DMS53 (cell line): Measurements from ENCODE around the gene CADM4.

Source experiments
- DNase-seq: peaks from one replicate; lab custom pipeline; 2025; lab: John Stamatoyannopoulos, UW

Gene CADM4

GRCh38 chr19:43634506-43634871 lies 5.2 kb downstream of the CADM4 start:
- DNase-seq = no peak

- DNase-seq = no peak
Measured at GRCh38 chr19:43634068-43634467, 5.6 kb downstream of the CADM4 start.

GRCh38 chr19:43633520-43633919 lies 6.1 kb downstream of the CADM4 start:
- DNase-seq = no peak

GRCh38 chr19:43631491-43631890 lies 8.2 kb downstream of the CADM4 start:
- no peak for DNase-seq

GRCh38 chr19:43628646-43629326 lies 10.9 kb downstream of the CADM4 start:
- DNase-seq = no peak

GRCh38 chr19:43626838-43627237 lies 12.8 kb downstream of the CADM4 start:
- DNase-seq = no peak

- DNase-seq = no peak
Measured at GRCh38 chr19:43625918-43626579, 13.6 kb downstream of the CADM4 start.

GRCh38 chr19:43624933-43625332 lies 14.7 kb downstream of the CADM4 start:
- DNase-seq = no peak

GRCh38 chr19:43623889-43624670 lies 15.6 kb downstream of the CADM4 start:
- DNase-seq = no peak

GRCh38 chr19:43622956-43623355 lies 16.7 kb downstream of the CADM4 start:
- DNase-seq = no peak

GRCh38 chr19:43622070-43622469 lies 17.6 kb downstream of the CADM4 start:
- DNase-seq = no peak

GRCh38 chr19:43620061-43621001 lies 19.3 kb downstream of the CADM4 start:
- DNase-seq = no peak

GRCh38 chr19:43619262-43620060 lies 20.2 kb downstream of the CADM4 start, which contains the start of gene ZNF428:
Gene ZNF428 (minus strand): TSS chr19:43619629. CDS start chr19:43614304, 5,325 bp downstream.
- peak; percentile 97 for DNase-seq

GRCh38 chr19:43618921-43619261 lies 20.8 kb downstream of the CADM4 start:
- DNase-seq = no peak

GRCh38 chr19:43616954-43617353 lies 22.7 kb downstream of the CADM4 start:
- DNase-seq = no peak

GRCh38 chr19:43616306-43616705 lies 23.3 kb downstream of the CADM4 start:
- DNase-seq = no peak

GRCh38 chr19:43612374-43612773 lies 27.3 kb downstream of the CADM4 start:
- no peak for DNase-seq

- no peak for DNase-seq
Measured at GRCh38 chr19:43611788-43612187, 27.9 kb downstream of the CADM4 start, which contains the start of gene SRRM5. Gene SRRM5 (plus strand): TSS chr19:43612088. CDS start chr19:43612122, 34 bp downstream.

GRCh38 chr19:43610493-43610892 lies 29.2 kb downstream of the CADM4 start:
- DNase-seq = no peak

GRCh38 chr19:43609872-43610271 lies 29.8 kb downstream of the CADM4 start:
- no peak for DNase-seq
